Thoracic aorta (tissue), 2 donors: ENCODE results near the gene NEDD4. TPM values are rescaled to one million over a fixed set of nuclear protein-coding genes. Genes with fewer than 3 reads are reported as not detected.
"Not testable (repeated sequence)": the region's sequence is repeated elsewhere in the genome, so short reads cannot be mapped to it uniquely, and the experiment has no call there.

Experiments
- ATAC-seq: fragments of 150-250 bp; one replicate; pipeline ENCODE4 v1.8.0; 2017; ENCODE audit warnings: low read depth; ENCODE audit not compliant: insufficient number of reproducible peaks, low FRiP score
- DNase-seq: peaks from one replicate; pipeline ENCODE4 v3.0.0-alpha.2; 2020; ENCODE audit warnings: low spot score
- H3K27ac ChIP-seq, 2 donors: fragments of 200-600 bp; sonication (generic); 1 replicate in 1 of 2; 2 replicates in 1 of 2; pipeline ENCODE4 v1.5.1; 2016; ENCODE audit warnings: mild to moderate bottlenecking in 2 of 2, moderate library complexity in 2 of 2
- H3K27me3 ChIP-seq: fragments of 200-600 bp; sonication (generic); replicated peaks from 2 replicates; pipeline ENCODE4 v1.6.0; 2016; ENCODE audit warnings: mild to moderate bottlenecking; ENCODE audit not compliant: insufficient read depth
- H3K36me3 ChIP-seq: fragments of 200-600 bp; sonication (generic); one replicate; pipeline ENCODE4 v1.5.1; 2016
- H3K4me1 ChIP-seq, 2 donors: fragments of 200-600 bp; sonication (generic); 1 replicate in 1 of 2; 2 replicates in 1 of 2; pipeline versions ENCODE4 v1.5.1 to v1.6.0; 2016; ENCODE audit warnings: low read depth in 2 of 2, mild to moderate bottlenecking in 1 of 2; ENCODE audit not compliant: control insufficient read depth in 1 of 2
- H3K4me3 ChIP-seq: fragments of 200-600 bp; sonication (generic); 2 replicates; pipeline ENCODE4 v1.5.1; 2016; ENCODE audit warnings: mild to moderate bottlenecking
- H3K9me3 ChIP-seq: fragments of 200-600 bp; sonication (generic); 2 replicates; pipeline ENCODE4 v1.5.1; 2016
- total RNA-seq, 2 donors: library from RNA; depleted of rRNA; stranded (reverse); fragments of >200 nt; gene quantifications; one replicate each; pipeline versions ENCODE4 v1.1.0 to v1.2.3, GENCODE V29; 2016
- TF ChIP-seq, protein P1 (sequence below): fragments of 200-600 bp; sonication (generic); IDR thresholded peaks from one replicate; pipeline ENCODE4 v1.5.1; 2019; ENCODE audit warnings: antibody characterized with exemption

NEDD4 gene
- total RNA-seq, 2 donors from 2014 or later, result 25.3 to 27.4 TPM

DNA sequence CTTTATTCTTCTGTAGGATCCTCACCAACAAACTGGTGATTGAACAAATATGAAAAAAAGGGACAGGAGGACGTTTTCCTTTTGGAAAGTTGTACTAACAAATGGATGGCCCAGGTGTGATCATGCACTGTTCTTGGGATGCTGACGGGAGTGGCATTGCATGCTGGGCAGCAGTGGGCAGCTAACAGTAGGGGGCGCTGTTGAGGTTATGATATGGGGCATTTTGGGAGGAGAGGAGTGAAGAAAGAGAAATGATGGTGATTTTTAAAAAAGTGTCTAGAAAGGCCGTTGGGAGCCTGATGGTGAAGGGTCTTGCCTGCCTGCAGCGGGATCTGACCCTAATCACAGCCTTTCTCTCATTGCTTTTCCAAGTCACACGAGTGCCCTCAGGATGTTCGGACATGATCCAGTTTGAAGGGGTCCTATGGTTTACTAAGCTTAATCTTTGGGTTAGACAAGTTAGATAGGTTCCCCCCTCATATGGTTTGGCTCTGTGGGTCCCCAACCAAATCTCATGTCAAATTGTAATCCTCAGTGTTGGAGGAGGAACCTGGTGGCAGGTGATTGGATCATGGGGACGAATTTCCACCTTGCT lies 204.2 kb downstream of the NEDD4 start:
- ATAC-seq, result no peak
- TF ChIP-seq, protein P1, sequence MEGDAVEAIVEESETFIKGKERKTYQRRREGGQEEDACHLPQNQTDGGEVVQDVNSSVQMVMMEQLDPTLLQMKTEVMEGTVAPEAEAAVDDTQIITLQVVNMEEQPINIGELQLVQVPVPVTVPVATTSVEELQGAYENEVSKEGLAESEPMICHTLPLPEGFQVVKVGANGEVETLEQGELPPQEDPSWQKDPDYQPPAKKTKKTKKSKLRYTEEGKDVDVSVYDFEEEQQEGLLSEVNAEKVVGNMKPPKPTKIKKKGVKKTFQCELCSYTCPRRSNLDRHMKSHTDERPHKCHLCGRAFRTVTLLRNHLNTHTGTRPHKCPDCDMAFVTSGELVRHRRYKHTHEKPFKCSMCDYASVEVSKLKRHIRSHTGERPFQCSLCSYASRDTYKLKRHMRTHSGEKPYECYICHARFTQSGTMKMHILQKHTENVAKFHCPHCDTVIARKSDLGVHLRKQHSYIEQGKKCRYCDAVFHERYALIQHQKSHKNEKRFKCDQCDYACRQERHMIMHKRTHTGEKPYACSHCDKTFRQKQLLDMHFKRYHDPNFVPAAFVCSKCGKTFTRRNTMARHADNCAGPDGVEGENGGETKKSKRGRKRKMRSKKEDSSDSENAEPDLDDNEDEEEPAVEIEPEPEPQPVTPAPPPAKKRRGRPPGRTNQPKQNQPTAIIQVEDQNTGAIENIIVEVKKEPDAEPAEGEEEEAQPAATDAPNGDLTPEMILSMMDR, result peak; percentile 45
- no peak overlapping the region for H3K4me3 ChIP-seq

DNA sequence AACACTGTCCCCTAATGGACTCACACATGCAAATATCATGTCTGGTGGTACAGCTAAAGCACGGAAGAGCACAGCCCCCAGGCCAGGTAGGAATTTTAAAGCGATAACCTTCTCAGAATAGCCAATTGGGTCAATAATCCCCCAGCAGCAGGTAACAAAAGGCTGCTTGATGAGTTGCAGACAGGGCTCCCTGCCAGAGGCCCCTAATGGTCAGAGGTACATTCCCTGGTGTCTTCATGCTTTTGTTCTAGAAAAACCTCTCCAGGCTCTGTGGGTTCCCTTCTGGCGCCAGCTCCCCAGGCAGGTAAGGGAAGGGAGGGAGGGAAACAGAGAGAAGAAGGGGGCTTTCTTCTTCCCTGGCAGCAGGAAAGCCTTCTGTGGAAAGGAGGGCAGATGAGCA lies 207.1 kb downstream of the NEDD4 start:
- ATAC-seq (no peak), DNase-seq (no peak)
- Histone ChIP-seq H3K4me3 (no peak overlapping the region), H3K9me3 (no peaks in the 10 kb centered on the region), H3K4me1 (no peaks in the 10 kb centered on the region), H3K27ac (no peak overlapping the region), H3K27me3 (no peaks in the 10 kb centered on the region), H3K36me3 (no peaks in the 10 kb centered on the region)
- TF ChIP-seq, protein P1, result no peak

More for the DNA sequence above, 204.2 kb downstream of the NEDD4 start:
- Histone ChIP-seq H3K27me3 (no peaks in the 10 kb centered on the region), H3K9me3 (no peaks in the 10 kb centered on the region), H3K36me3 (no peaks in the 10 kb centered on the region), H3K27ac (no peak overlapping the region), H3K4me1 (peaks cover 4 to 12% of the 10 kb centered on the region in 2 donors)
- no peak for DNase-seq

DNA sequence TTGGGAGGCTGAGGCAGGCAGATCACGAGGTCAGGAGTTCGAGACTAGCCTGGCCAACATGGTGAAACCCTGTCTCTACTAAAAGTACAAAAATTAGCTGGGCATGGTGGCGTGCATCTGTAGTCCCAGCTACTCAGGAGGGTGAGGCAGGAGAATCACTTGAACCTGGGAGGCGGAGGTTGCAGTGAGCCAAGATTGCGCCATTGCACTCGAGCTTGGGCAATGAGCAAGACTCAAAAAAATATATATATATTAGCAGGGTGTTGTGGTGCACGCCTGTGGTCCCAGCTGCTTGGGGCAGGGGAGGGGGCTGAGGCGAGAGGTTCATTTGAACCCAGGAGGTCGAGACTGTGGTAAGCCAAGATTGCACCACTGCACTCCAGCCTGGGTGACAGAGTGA lies 207.8 kb downstream of the NEDD4 start:
- not testable (repeated sequence) for ATAC-seq, H3K27me3 ChIP-seq

GRCh38 chr15:55784286-55784685 lies 209.1 kb downstream of the NEDD4 start:
- Histone ChIP-seq H3K9me3 (no peaks in the 10 kb centered on the region), H3K27me3 (no peaks in the 10 kb centered on the region), H3K27ac (no peak overlapping the region), H3K4me3 (no peak overlapping the region), H3K4me1 (no peaks in the 10 kb centered on the region), H3K36me3 (no peaks in the 10 kb centered on the region)
- TF ChIP-seq, protein P1, result no peak
- ATAC-seq, result no peak
- no peak for DNase-seq

More for the DNA sequence above, 207.8 kb downstream of the NEDD4 start:
- not testable (repeated sequence) for DNase-seq, H3K9me3 ChIP-seq, H3K4me3 ChIP-seq, H3K4me1 ChIP-seq, H3K36me3 ChIP-seq, H3K27ac ChIP-seq

- no peak for ATAC-seq
- DNase-seq, result no peak
- TF ChIP-seq, protein P1, result no peak
- H3K9me3 ChIP-seq, result no peaks in the 10 kb centered on the region
- no peaks in the 10 kb centered on the region for H3K27me3 ChIP-seq
- no peak overlapping the region for H3K27ac ChIP-seq
- H3K36me3 ChIP-seq, result no peaks in the 10 kb centered on the region
- no peak overlapping the region for H3K4me3 ChIP-seq
- no peaks in the 10 kb centered on the region for H3K4me1 ChIP-seq
Measured at GRCh38 chr15:55782901-55783300, 210.5 kb downstream of the NEDD4 start.

DNA sequence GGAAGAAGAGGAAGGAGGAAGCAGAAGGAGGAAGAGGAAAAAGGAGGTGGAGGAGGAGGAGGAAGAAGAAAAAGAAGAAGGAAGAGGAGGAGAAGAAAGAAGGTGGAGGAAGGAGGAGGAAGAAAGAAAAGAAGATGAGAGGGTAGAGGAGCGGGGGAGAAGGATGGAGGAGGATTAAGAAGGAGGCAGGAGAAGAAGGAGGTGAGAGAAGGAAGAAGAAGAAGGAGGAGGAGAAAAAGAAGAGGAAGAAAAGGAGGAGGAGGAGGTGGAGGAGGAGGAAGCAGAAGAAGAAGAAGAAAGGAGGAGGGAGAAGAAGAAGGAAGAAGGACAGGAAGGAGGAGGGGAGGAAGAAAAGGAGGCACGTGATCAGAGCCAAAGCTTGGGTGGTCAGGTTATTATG lies 213.1 kb downstream of the NEDD4 start:
- Histone ChIP-seq H3K9me3 (no peaks in the 10 kb centered on the region), H3K36me3 (no peaks in the 10 kb centered on the region), H3K4me3 (no peak overlapping the region), H3K4me1 (no peaks in the 10 kb centered on the region), H3K27ac (no peak overlapping the region), H3K27me3 (no peaks in the 10 kb centered on the region)
- TF ChIP-seq, protein P1, result no peak
- DNase-seq (no peak), ATAC-seq (no peak)
